Effector memory CD4-positive, alpha-beta T cell (primary cell): ENCODE results near the gene PNISR.

Source experiments
- DNase-seq, 3 donors: peaks; one replicate each; pipeline ENCODE4 v3.0.0-alpha.2; 2020
- H3K27ac ChIP-seq: 2 replicates; pipeline ENCODE4 v1.7.0; 2013; ENCODE audit warnings: mild to moderate bottlenecking, low read length, moderate library complexity; ENCODE audit not compliant: insufficient read depth, poor library complexity, severe bottlenecking
- H3K27me3 ChIP-seq: replicated peaks from 2 replicates; pipeline ENCODE4 v1.7.0; 2013; ENCODE audit warnings: mild to moderate bottlenecking, low read length; ENCODE audit not compliant: insufficient read depth, control insufficient read depth, poor library complexity, severe bottlenecking
- H3K36me3 ChIP-seq: 2 replicates; pipeline ENCODE4 v1.7.0; 2013; ENCODE audit warnings: mild to moderate bottlenecking, low read length, moderate library complexity; ENCODE audit not compliant: control insufficient read depth, insufficient read depth
- H3K4me1 ChIP-seq: 2 replicates; pipeline ENCODE4 v1.7.0; 2013; ENCODE audit warnings: low read length, mild to moderate bottlenecking; ENCODE audit not compliant: control insufficient read depth, insufficient read depth, poor library complexity, severe bottlenecking
- H3K4me3 ChIP-seq: 2 replicates; pipeline ENCODE4 v1.7.0; 2013; ENCODE audit warnings: low read length, low read depth, mild to moderate bottlenecking; ENCODE audit not compliant: insufficient read depth, poor library complexity, severe bottlenecking
- H3K9me3 ChIP-seq: 2 replicates; pipeline ENCODE4 v1.7.0; 2013; ENCODE audit warnings: mild to moderate bottlenecking, low read length, moderate library complexity; ENCODE audit not compliant: control insufficient read depth

Gene PNISR

GRCh38 chr6:99348288-99349170 is 76.6 kb downstream of the PNISR start:
- H3K36me3 ChIP-seq = no peaks in the 10 kb centered on the region
- no peak overlapping the region for H3K4me3 ChIP-seq
- DNase-seq = no peak
- no peaks in the 10 kb centered on the region for H3K9me3 ChIP-seq
- H3K27ac ChIP-seq = no peak overlapping the region
- no peaks in the 10 kb centered on the region for H3K4me1 ChIP-seq
- peaks cover 23% of the 10 kb centered on the region for H3K27me3 ChIP-seq
